Loucy (cell line): ENCODE data around the gene NPEPL1.

Experiments used
- H2AFZ ChIP-seq: fragments of 200-600 bp; sonication (generic); 2 replicates; pipeline ENCODE4 v1.6.0; 2016; ENCODE audit warnings: antibody characterized with exemption, mild to moderate bottlenecking, low read length, moderate library complexity
- H3F3A ChIP-seq: fragments of 200-600 bp; 2 replicates; pipeline ENCODE4 v1.6.0; 2016; ENCODE audit warnings: antibody characterized with exemption, low read depth, mild to moderate bottlenecking
- H3K27me3 ChIP-seq: fragments of 200-600 bp; sonication (generic); 2 replicates; pipeline ENCODE4 v1.6.1; 2014; ENCODE audit warnings: low read length, mild to moderate bottlenecking; ENCODE audit not compliant: insufficient read depth, poor library complexity, severe bottlenecking
- H3K36me3 ChIP-seq: fragments of 200-600 bp; sonication (generic); 2 replicates; pipeline ENCODE4 v1.6.1; 2016; ENCODE audit warnings: low read length; ENCODE audit not compliant: insufficient read depth
- H3K4me1 ChIP-seq: fragments of 200-600 bp; sonication (generic); 2 replicates; pipeline ENCODE4 v1.5.1; 2014; ENCODE audit warnings: low read length, mild to moderate bottlenecking; ENCODE audit not compliant: insufficient read depth, poor library complexity, severe bottlenecking
- H3K4me2 ChIP-seq: fragments of 200-600 bp; sonication (generic); 2 replicates; pipeline ENCODE4 v1.6.0; 2014; ENCODE audit warnings: antibody characterized with exemption, low read length, low read depth, mild to moderate bottlenecking; ENCODE audit not compliant: poor library complexity, severe bottlenecking
- H3K4me3 ChIP-seq: fragments of 200-600 bp; sonication (generic); 2 replicates; pipeline ENCODE4 v1.5.1; 2014; ENCODE audit warnings: low read length, mild to moderate bottlenecking, mixed read lengths; ENCODE audit not compliant: poor library complexity, severe bottlenecking
- H3K79me2 ChIP-seq: fragments of 200-600 bp; sonication (generic); 2 replicates; pipeline ENCODE4 v1.6.1; 2014; ENCODE audit warnings: low read length; ENCODE audit not compliant: insufficient read depth
- H3K9ac ChIP-seq: fragments of 200-600 bp; sonication (generic); 2 replicates; pipeline ENCODE4 v1.6.0; 2014; ENCODE audit warnings: mild to moderate bottlenecking, low read depth, low read length, moderate library complexity; ENCODE audit not compliant: poor library complexity, severe bottlenecking
- H3K9me2 ChIP-seq: fragments of 200-600 bp; sonication (generic); replicated peaks from 2 replicates; pipeline ENCODE4 v1.6.1; 2016; ENCODE audit warnings: low read depth, low read length, mixed read lengths
- H3K9me3 ChIP-seq: fragments of 200-600 bp; sonication (generic); 2 replicates; pipeline ENCODE4 v1.6.1; 2014; ENCODE audit warnings: mild to moderate bottlenecking, antibody characterized with exemption, low read length, low read depth; ENCODE audit not compliant: insufficient read depth
- H4K20me1 ChIP-seq: fragments of 200-600 bp; sonication (generic); 2 replicates; pipeline ENCODE4 v1.6.0; 2014; ENCODE audit warnings: antibody characterized with exemption, low read length, mild to moderate bottlenecking; ENCODE audit not compliant: insufficient read depth, poor library complexity, severe bottlenecking
- CTCF ChIP-seq: fragments of 200-600 bp; sonication (generic); conservative IDR thresholded peaks from 2 replicates; pipeline ENCODE4 v1.5.1; 2014; ENCODE audit warnings: mild to moderate bottlenecking, antibody characterized with exemption, low read length
- EZH2phosphoT487 ChIP-seq: fragments of 200-600 bp; IDR thresholded peaks from 2 replicates; pipeline ENCODE4 v1.6.1; 2018; ENCODE audit warnings: antibody characterized with exemption, mild to moderate bottlenecking, moderate library complexity, borderline replicate concordance

Gene NPEPL1

GRCh38 chr20:58654337-58654736 is 38.3 kb upstream of the NPEPL1 start:
- Histone ChIP-seq H3K79me2 (peaks cover 83% of the 10 kb centered on the region), H2AFZ (no peak overlapping the region), H3K4me3 (peak overlapping the region; percentile 91), H3K4me1 (peaks cover 59% of the 10 kb centered on the region), H3K4me2 (peak overlapping the region; percentile 95), H3K9me3 (no peaks in the 10 kb centered on the region), H3K27me3 (no peaks in the 10 kb centered on the region), H3F3A (no peaks in the 10 kb centered on the region), H3K9me2 (no peaks in the 10 kb centered on the region), H4K20me1 (peaks cover 75% of the 10 kb centered on the region), H3K9ac (peak overlapping the region; percentile 91), H3K36me3 (no peaks in the 10 kb centered on the region)
- no peak for TF ChIP-seq CTCF
- TF ChIP-seq EZH2phosphoT487, result no peak

GRCh38 chr20:58655328-58656107 is 37.1 kb upstream of the NPEPL1 start:
- Histone ChIP-seq H3K27me3 (no peaks in the 10 kb centered on the region), H3K9me2 (no peaks in the 10 kb centered on the region), H4K20me1 (peaks cover 87% of the 10 kb centered on the region), H3K9me3 (no peaks in the 10 kb centered on the region), H3K79me2 (peaks cover 94% of the 10 kb centered on the region), H3F3A (no peaks in the 10 kb centered on the region), H2AFZ (no peak overlapping the region), H3K36me3 (no peaks in the 10 kb centered on the region), H3K4me1 (peaks cover 65% of the 10 kb centered on the region), H3K9ac (peak overlapping the region; percentile 91), H3K4me2 (peak overlapping the region; percentile 95), H3K4me3 (peak overlapping the region; percentile 91)
- TF ChIP-seq EZH2phosphoT487 (no peak), CTCF (no peak)

GRCh38 chr20:58656831-58657230 is 35.8 kb upstream of the NPEPL1 start:
- Histone ChIP-seq H3K27me3 (no peaks in the 10 kb centered on the region), H3K4me3 (peak overlapping the region; percentile 91), H3K9me3 (no peaks in the 10 kb centered on the region), H3F3A (no peaks in the 10 kb centered on the region; the same call in 1 of the 2 replicates), H4K20me1 (peaks cover 89% of the 10 kb centered on the region), H3K4me2 (peak overlapping the region; percentile 95), H3K4me1 (peaks cover 78% of the 10 kb centered on the region), H3K79me2 (peaks cover 100% of the 10 kb centered on the region), H2AFZ (no peak overlapping the region), H3K9me2 (no peaks in the 10 kb centered on the region), H3K9ac (peak overlapping the region; percentile 91), H3K36me3 (no peaks in the 10 kb centered on the region; the same call in 1 of the 2 replicates)
- no peak for TF ChIP-seq EZH2phosphoT487
- TF ChIP-seq CTCF, result no peak
